ENCODE measurements around the gene MAP1B.

- no peak for TF ChIP-seq CTCF (IDR thresholded peaks at IDR 0.05)
- TF ChIP-seq POLR2A (IDR thresholded peaks at IDR 0.05), result no peak
Observed at GRCh38 chr5:72221099-72221498, 113.8 kb downstream of the MAP1B start.
